ENCODE data around the gene C7orf33.

Gene C7orf33

GRCh38 chr7:148590471-148590870 lies at the start of gene C7orf33:
C7orf33 (plus strand) TSS chr7:148590766; CDS start chr7:148590926, 160 bp downstream.
- TF ChIP-seq CTCF (conservative IDR thresholded peaks at IDR 0.05) = no peak
- no peak within 1 kb of the TSS for H3K27ac ChIP-seq

GRCh38 chr7:148541891-148542504 lies 48.6 kb upstream of the C7orf33 start:
- TF ChIP-seq CTCF (conservative IDR thresholded peaks at IDR 0.05) = no peak
- no peak overlapping the region for H3K27ac ChIP-seq

- no peak overlapping the region for H3K27ac ChIP-seq
- TF ChIP-seq CTCF (conservative IDR thresholded peaks at IDR 0.05) = no peak
These were observed 47.3 kb upstream of the C7orf33 start for GRCh38 chr7:148543302-148543701.

- H3K27ac ChIP-seq = no peak overlapping the region
- TF ChIP-seq CTCF (conservative IDR thresholded peaks at IDR 0.05) = no peak
These were observed 45.4 kb upstream of the C7orf33 start for GRCh38 chr7:148545172-148545571.

- TF ChIP-seq CTCF (conservative IDR thresholded peaks at IDR 0.05) = no peak
- no peak overlapping the region for H3K27ac ChIP-seq
These were observed 44.6 kb upstream of the C7orf33 start for GRCh38 chr7:148545932-148546331.

- TF ChIP-seq CTCF (conservative IDR thresholded peaks at IDR 0.05) = no peak
- H3K27ac ChIP-seq = no peak overlapping the region
These were observed 43.7 kb upstream of the C7orf33 start for GRCh38 chr7:148546857-148547256.

GRCh38 chr7:148547951-148548350 lies 42.6 kb upstream of the C7orf33 start:
- no peak overlapping the region for H3K27ac ChIP-seq
- no peak for TF ChIP-seq CTCF (conservative IDR thresholded peaks at IDR 0.05)

Data from VCaP (cell line).